HG03175 (cell line): ENCODE data around the gene ZNF746.

ENCODE experiments used
- ATAC-seq: cut with Tn5 transposase; IDR thresholded peaks from one replicate; pipeline ENCODE4 v1.9.1; 2021; ENCODE audit warnings: mild to moderate bottlenecking, moderate library complexity; ENCODE audit not compliant: unreplicated experiment

ZNF746 gene

DNA sequence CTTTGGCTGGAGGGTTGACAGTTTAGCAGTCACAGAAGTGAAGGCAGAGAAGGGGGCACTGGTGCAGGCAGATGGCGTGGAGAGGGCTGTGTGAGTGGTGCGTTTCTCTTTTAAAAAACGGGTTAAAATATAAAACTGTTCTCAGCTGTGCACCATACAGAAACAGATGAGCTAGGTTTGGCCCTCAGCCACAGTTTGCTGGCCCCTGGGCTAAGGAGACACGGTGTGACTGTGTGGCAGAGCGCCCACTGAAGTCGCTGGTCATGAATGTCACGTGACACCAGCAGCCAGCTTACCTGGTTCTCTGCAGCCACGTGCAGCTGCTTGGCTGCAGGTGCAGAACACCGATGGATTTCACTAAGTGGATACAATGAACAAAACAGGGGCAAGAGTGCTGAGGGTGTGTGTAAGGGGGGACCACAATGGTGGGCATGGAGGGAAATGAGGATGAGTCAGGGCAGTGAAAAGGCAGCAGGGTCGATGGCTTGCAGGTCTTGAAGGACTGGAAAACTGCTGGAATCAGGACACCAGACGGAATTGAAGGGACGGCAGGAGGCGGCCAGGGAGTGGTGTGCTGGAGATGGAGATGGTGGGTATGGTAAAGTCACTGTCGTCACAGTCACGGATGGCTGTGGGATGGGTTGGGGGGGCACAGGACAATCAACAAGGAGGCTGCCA is 7.4 kb downstream of the ZNF746 start:
- ATAC-seq: no peak

DNA sequence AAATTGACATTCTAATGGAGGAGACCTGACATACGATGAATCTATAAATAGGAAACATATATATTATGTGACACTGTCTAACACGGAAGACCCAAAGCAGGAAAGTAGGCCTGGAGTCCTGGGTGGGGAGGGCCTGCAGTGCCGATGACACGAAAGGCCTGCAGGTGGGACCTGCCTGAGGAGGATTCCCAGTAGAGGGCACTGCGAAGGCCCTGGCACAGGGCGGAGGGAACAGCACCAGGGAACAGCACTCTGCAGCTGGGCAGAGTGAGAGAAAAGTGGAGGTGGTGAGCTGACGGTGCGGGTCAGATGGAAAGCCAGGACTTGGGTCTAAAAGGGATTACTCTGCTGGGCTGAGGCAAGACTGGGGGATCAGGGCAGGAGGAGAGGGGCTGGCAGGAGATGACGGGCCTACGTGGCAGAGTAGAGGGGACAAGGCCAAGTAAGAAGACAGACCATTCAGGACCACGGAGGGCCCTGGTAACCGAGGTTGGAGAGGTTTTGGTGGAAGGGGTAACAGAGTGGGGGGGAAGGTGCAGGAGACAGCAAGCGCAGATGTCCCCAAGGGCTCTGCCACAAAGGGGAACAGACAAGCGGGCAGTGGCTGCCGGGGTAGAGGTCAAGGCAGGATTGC is 8.1 kb downstream of the ZNF746 start:
- ATAC-seq: no peak

DNA sequence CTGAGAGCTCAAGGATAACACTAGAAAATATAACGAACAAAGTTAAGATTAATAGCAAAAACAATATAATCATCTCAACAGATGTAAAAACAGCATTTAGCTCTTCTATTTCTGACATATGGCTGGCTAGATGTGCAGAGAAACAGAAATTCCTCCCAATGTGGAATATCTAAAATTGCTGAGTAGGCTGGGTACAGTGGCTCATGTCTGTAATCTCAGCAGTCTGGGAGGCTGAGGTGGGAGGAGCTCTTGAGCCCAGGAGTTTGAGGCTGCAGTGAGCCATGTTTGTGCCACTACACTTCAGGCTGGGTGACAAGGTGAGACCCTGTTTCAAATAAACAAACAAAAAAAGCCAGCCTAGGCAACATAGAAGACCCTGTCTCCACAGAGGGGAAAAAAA is 18.0 kb downstream of the ZNF746 start:
- no peak for ATAC-seq

DNA sequence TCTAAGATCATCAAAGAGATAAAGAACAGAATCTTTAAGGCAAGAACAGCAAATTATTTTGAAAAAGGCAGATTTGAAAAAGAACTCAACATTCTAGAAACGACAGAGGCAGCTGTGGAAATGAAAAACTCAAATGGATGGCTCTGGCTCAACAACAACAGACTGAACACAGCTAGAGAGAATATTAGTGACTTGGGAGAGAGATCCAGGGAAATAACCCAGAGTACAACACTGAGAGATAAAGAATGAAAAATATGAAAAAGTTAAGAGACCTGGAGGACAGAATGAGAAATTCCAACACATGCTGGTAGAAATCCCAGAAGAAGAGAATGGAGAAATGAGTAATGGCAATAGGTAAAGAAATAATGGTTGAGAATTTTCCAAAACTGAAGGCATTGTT is 18.9 kb downstream of the ZNF746 start:
- no peak for ATAC-seq

DNA sequence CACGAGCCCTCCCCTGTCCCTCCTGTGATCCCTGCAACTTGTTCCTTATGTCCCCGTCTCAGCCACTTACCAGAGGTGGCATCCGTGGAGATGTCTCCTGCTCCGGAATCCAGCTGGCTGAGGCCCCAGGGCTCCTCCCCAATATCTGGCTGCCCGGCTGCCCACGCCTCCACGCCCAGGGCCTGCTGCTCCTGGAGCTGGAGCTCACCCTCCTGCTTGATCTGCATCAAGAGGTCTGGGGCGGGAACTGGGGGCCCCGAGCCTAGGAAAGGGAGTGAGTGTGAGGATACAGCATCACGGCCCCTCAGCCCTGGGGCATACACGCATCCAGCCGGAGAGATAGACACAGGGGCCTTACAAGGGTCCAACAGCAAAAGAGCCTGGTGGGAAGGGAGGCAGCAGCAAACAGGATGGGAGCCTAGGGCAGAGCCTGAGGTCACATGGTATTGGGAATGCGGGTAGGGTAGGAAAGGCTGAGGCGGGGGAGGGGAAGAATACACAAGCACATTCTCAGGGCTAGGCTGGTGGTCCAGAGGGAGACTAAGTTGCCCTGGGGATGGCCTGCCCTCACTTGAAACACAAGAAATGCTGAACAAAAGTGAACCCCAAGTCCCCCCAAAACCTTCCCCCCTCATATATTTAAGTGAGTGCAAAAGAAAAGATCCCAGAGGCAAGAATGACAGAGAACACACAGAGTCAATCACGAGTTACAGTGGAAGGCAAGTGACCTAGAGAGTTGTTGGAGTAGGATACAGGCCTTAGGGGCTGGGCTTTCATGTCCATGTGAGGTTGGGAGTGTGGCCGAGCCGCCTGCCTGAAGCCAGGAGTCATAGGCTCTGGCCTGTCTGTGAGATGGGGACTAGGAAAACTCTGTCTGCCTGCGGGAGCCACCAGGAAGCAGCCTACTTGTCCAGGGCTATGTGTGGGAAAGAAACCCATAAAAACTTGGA is 19.8 kb downstream of the ZNF746 start:
- ATAC-seq: no peak

DNA sequence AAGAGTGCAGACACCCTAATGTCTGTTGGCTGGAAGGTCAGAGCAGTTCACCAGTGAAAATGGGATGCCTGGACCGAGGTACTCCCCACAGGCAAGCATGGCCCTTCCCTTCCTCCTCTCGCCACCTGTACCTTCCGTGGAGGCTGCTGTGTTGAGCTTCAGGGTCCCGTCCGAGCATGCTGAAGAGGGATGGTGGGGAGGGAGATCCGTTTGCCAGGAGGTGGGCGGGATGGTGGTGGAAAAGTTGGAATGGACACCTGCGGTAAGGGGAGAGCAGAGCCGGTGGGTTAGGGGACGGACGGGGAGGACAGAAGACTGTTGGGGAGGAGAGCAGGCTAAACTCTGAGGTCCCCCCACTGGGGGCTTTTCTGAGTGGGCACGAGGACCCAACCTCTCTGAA is 20.8 kb downstream of the ZNF746 start:
- no peak for ATAC-seq

DNA sequence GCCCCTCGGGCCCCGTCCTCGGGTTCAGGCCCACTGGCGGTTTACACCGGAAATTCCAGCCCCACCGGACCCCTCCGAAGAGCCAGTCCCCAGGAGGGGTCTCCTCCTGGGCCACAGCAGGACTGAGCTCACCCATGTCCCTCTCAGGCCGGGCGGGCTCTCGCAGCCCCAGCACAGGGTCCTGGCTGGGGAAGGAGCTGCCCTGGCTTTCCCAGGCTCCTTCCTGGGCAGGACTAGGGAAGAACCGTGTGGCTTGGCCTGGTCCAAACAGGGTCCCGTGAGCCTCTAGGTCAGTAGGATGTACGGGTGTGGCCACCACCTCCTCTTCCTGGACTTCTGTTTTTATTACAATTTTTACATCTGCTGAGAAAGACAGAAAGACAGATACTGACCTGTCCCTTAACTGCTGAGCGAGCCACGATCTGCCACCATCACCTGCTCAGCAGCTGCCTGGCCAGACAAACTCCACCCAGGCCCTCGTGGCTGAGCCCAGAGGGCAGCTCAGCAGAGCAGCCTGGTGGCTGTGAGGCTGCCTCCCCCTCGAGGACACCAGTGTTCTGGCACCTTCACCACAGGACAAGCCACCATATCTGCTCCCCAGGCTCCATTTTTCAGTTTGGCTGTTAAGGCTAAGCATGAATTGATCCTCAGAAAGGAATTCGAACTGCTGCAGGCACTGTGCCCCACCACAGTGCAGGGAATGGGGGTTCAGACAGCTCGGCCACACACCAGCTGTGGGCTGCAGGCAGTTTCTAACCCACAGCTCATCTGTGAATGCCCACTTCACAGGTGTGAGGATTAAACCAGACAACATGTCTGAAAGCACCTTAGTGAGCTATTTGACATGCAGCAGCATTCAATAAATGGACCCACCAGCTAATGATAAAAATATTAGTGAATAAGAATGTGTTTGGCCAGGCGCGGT is 22.2 kb downstream of the ZNF746 start:
- no peak for ATAC-seq

DNA sequence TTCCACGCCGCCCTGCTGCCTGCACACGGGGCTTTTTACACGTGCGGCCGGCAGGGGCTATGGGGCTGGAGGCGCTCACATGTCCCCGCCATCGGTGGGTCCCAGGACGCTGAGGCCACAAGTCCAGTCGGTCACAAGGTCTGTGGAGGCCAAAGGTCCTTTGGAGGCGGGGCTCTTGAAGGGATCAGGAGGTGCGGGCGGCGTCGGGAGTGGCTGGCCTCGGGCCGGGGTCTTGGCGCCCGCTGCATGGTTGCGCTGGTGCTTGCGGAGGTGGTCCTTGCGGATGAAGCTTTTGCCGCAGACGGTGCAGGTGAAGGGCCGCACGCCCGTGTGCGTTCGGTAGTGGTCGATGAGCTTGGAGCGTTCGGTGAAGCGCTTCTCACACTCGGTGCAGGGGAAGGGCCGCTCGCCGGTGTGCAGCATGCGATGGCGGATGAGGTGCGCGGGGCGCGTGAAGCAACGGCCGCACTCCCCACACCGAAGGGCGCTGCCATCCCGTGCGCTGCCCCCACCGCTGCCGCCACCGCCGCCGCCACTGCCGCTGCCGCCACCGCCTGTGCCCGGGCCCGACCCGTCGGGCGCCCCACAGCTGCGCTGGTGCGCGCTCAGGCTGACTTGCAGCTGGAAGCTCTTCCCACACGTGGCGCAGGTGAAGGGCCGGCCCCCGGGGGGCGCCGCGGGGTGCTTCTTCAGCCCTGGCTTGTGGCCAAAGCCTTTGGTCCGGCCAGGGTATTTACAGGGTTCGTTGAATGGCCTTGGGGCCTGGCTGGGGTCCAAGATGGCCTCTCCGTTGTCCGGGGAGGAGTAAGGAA is 23.1 kb downstream of the ZNF746 start:
- ATAC-seq: no peak

DNA sequence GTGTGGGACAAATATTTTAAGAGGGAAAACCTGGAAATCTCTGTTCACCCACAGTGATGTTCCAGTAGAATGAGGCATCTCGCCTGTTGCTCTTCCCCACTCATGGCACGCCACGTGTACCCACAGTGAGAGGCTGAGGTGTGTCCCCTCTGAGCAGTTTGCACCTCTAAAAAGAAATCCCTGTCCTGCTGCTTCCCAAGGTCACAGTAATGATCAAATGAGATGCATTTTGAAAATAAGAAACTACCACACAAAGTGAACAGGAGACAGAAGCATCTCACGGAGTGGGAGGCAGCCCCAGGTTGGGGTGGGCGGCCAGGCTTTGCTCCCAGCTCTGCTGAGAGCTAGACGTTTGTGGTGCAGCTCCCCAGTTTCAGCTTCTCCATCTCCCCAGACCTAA is 24.4 kb downstream of the ZNF746 start:
- ATAC-seq: no peak

DNA sequence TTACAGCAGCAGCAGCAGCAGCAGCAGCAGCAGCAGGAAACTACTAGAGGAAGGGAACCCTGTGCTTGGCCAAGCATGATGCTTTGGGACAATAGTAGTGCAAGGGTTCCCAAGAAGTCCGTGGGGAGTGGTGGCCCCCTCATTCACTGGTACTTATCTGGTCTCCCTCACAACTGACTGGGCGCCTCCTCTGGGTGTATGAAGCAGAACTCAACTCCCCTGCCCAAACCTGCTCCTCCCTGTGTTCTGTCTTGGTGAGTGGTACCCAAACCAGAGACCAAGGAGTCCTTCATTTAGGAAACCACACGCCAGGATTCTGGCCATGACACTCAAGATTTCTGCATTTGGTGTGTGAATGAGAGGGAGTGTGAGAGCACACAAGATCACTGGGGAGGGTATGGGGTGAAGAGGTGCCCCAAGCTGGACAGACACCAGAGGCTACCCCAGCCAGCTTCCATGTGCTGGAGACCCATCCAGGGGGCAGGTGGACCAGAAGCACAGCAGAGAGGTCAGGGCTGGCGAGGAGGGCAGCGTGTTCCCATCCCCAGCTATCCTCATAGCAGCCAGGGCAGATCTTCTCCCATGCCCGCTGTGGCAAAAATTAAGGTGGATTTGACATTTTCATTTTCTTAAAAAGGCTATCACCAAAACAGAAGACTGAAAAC is 26.2 kb downstream of the ZNF746 start:
- no peak for ATAC-seq

DNA sequence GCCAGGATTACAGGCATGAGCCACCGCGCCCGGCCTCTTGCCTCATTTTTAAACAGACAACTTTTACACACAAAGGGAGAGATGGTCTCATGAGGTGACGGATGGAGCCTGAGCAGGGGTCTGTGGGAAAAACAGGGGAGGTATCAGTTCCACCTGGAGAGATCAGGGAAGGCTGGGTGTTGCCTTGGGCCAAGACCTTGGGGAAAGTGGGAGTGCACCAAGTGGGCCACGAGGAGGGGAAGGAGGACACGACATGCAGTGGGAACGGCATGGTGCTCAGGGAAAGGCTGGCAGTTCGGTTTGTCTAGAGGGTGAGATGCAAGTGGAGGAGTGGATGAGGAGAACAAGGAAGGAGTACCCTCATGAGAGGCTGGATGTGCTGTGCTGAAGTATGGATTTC is 27.8 kb downstream of the ZNF746 start:
- ATAC-seq: no peak

DNA sequence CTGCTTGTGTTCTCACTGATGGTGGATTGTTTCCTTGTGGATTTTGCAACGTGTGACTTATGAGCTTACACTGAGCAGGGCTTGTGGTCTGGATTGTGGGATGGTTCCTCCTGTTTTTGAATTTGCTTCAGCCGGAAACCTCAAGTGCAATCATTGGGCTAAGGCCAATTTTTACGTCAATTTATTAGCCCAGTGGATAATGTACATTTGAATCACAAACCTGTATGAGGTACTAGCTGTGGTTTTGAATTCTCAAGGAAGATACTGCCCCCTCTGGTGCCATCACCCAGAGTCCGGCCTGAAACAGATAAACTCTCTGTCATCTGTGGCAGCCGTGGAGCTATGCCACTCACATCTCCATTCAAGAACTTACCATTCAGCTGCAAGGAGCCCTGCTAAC is 29.4 kb downstream of the ZNF746 start:
- no peak for ATAC-seq

DNA sequence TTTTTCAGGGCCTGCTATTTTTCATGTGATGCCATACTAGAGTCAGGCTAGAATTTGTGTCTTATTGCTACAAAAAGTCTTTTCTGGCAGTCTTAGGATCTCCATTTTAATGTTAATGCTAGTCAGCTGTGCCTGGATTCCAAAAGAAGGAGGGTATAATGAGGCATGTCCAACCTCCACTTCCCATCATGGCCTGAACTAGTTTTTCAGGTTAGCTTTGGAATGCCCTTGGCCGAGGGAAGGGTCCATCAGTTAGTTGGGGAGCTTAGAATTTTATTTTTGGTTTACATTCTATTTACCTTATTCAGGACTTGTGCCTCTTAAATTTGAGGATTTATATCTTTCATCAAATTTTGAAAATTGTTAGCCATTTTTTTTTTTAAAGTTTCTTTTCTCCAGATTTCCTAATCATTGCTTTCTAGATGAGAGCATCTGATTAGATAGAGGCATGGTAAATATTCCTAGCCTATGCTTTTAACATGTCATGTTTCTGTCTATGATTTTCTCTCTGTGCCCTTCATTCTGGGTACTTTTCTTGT is 30.2 kb downstream of the ZNF746 start:
- no peak for ATAC-seq

DNA sequence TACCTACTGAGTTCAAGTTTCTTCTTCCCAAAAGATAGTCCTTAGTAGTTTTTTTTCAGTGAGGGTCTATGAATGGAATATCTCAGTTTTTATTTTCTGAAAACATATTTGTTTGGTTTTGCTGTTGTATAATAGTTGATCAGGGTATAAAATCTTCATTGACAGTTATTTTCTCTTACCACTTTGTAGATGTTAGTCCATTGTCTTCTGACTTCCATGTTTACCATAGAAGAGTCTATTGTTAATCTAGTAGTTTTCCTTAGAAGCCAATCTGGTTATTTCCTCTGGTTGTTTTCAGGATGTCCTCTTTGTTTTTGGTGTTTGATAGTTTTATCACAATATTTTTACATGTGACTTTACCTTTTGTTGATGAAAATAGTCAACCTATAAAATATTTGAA is 31.2 kb downstream of the ZNF746 start:
- no peak for ATAC-seq

DNA sequence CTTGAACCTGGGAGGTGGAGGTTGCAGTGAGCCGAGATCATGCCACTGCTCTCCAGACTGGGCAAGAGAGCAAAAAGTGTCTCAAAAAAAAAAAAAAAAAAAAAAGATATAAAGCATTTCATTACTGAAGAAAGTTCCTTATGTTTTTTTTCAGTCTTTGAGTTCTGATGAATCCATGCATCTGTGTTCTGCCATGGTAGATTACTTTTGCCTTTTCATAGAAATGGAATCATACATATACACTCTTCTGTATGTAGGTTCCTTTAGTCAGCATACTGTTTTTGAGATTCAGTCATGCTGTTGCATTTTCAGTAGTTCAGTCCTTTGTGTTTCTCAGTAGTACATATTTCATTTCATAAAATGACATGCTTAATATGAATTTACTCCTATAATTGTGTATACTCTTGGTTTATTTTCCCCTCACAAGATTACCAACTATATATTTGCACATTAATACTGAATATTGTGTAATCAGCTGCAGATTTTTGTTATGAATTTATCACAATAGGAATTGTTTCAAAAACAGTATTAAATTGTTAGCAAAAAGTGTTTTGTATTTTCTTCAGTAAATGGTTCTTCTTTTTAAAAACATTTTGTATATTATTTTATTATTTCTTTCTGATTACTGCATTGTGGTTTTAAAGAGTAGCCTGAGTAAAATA is 34.0 kb downstream of the ZNF746 start:
- ATAC-seq: no peak

DNA sequence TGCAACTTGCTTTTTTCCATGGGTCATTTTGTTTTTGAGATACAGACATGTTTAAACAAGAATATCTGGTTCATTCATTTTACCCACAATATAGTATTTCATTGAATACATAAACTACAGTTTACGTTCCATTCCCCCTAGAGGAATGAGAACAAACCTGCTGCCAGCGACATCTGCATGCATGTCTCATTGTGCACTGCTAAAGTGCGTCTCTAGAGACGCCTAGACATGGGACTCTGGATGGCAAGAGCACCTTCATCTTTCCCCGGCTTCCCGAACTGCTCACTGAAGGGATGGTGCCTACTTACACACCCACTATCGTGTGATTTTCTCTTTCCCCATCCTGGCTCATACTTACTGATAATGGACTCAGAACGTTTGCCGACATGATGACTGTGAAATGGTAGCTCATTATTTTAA is 35.5 kb downstream of the ZNF746 start:
- no peak for ATAC-seq

DNA sequence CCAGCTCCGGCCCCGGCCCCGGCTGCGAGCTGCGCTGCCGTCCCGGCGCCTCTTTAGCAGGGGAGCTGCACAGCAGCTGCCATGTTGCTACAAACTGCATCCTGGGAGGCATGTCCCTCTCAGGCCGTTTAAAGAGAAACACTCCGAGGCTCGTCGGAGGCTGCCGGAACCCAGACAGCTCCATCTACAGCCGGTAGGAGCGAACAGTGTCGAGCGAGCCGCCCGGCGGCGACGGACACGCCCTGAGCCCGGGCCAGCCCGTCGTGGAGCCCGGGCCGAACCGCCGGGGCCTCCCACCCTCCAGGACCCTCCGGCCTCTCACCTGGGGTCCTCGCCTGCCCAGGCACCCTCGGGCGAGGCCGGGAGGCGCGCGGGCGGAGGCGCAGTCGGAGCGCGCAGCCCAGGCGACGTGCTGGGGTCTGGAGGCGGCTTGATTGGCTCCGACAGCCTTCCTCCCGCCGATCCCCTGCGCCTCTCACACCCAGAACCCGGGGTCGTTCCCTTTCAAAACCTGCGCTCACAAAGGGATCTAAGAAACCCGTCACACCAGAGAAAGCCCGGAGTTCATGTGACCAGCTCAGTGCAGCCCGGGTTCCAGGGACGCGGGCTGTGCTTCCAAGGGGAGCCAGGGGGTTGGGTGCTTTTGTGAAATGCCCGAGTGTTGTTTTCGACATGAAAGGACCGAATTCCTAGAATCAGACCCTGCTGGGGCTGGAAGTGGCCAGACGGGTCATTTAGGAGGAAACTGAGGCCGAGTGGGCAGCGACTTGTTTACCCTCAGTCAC is 36.9 kb downstream of the ZNF746 start, which contains the start of gene ZNF777:
TSS of gene ZNF777 (minus strand) at position 570 of the 785 bp plus-strand sequence. CDS start 5,040 bp downstream, outside the sequence.
- peak; percentile 96 for ATAC-seq
